ENCODE results near the gene IRF2BPL.
A peak's percentile ranks its signal among the peaks of the same experiment; 100 is the strongest.

Gene IRF2BPL

GRCh38 chr14:77027538-77028383 is 747 bp downstream of the IRF2BPL start:
- peaks cover 54% of the 10 kb centered on the region for H3K4me1 ChIP-seq (ENCODE audit: insufficient read depth, low read length, severe bottlenecking)
- no peaks in the 10 kb centered on the region for H3K9me2 ChIP-seq (ENCODE audit: low read depth, low read length)
- peak overlapping the region; percentile 74 for H3K4me2 ChIP-seq (ENCODE audit: low read length)
- no peaks in the 10 kb centered on the region for H3K9me3 ChIP-seq (ENCODE audit: low read length)
- no peak overlapping the region for H2AFZ ChIP-seq (ENCODE audit: low read length)
- TF ChIP-seq CTCF (IDR thresholded peaks at IDR 0.05; ENCODE audit: low read length), result no peak; the same call in 1 of the 2 replicates
- peak overlapping the region; percentile 84 for H3K9ac ChIP-seq (ENCODE audit: low read length)
- H4K20me1 ChIP-seq (ENCODE audit: insufficient read depth, low read length), result no peaks in the 10 kb centered on the region
- no peaks in the 10 kb centered on the region for H3K79me2 ChIP-seq (ENCODE audit: insufficient read depth, low read length)
- peaks cover 11% of the 10 kb centered on the region for H3F3A ChIP-seq (ENCODE audit: insufficient read depth, low read length)
- H3K4me3 ChIP-seq (ENCODE audit: low read depth, low read length, poor library complexity, severe bottlenecking), result peak overlapping the region; percentile 76
- no peaks in the 10 kb centered on the region for H3K27me3 ChIP-seq (ENCODE audit: insufficient read depth, low read length)
- peak overlapping the region; percentile 95 for H3K27ac ChIP-seq (ENCODE audit: low read depth, low read length, poor library complexity, severe bottlenecking)
- H3K36me3 ChIP-seq (ENCODE audit: insufficient read depth, low read length), result peaks cover 35% of the 10 kb centered on the region

DNA sequence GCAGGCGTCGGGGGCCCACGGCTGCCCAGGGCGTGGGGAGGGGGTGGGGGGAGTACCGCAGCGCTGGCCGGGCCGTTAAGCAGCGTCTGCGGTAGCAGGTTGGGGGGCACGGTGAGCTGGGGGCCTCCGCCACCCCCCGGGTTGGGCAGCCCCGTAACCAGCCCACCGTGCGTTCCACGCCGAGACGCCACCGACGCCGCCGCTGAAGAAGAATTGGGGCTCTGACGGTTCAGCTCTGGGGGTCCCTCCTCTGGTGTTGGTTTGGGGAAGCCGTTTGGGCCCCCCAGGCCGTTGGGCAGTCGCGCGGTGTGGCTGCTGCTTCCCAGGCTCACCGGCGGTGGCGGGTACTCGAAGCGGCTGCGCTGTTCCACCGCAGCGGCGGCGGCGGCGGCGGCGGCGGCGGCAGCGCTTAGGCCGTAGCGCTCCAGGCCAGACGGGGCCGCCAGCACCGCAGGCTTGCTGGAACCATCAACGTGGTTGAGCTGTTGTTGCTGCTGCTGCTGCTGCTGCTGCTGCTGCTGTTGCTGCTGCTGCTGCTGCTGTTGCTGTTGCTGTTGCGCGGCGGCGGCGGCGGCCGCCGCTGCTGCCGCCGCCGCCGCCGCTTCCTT is 1.5 kb downstream of the IRF2BPL start:
- H3K4me2 ChIP-seq (ENCODE audit: low read length), result peak overlapping the region; percentile 74
- peaks cover 47% of the 10 kb centered on the region for H3K4me1 ChIP-seq (ENCODE audit: insufficient read depth, low read length, severe bottlenecking)
- H3K79me2 ChIP-seq (ENCODE audit: insufficient read depth, low read length), result no peaks in the 10 kb centered on the region
- H3F3A ChIP-seq (ENCODE audit: insufficient read depth, low read length), result peaks cover 7% of the 10 kb centered on the region
- H3K36me3 ChIP-seq (ENCODE audit: insufficient read depth, low read length), result peaks cover 35% of the 10 kb centered on the region
- peak overlapping the region; percentile 84; the same call in 1 of the 2 replicates for H3K9ac ChIP-seq (ENCODE audit: low read length)
- H3K4me3 ChIP-seq (ENCODE audit: low read depth, low read length, poor library complexity, severe bottlenecking), result peak overlapping the region; percentile 76
- H3K9me2 ChIP-seq (ENCODE audit: low read depth, low read length), result no peaks in the 10 kb centered on the region
- no peaks in the 10 kb centered on the region for H3K9me3 ChIP-seq (ENCODE audit: low read length)
- no peak for TF ChIP-seq EZH2 (IDR thresholded peaks at IDR 0.05; ENCODE audit: borderline replicate concordance, low read length)
- TF ChIP-seq CTCF (IDR thresholded peaks at IDR 0.05; ENCODE audit: low read length), result 0 out of 2 replicates have a peak, but pooled peaks have one; percentile 9
- no peaks in the 10 kb centered on the region for H3K27me3 ChIP-seq (ENCODE audit: insufficient read depth, low read length)
- no peak overlapping the region for H3K27ac ChIP-seq (ENCODE audit: low read depth, low read length, poor library complexity, severe bottlenecking)
- H4K20me1 ChIP-seq (ENCODE audit: insufficient read depth, low read length), result no peaks in the 10 kb centered on the region
- H2AFZ ChIP-seq (ENCODE audit: low read length), result no peak overlapping the region

DNA sequence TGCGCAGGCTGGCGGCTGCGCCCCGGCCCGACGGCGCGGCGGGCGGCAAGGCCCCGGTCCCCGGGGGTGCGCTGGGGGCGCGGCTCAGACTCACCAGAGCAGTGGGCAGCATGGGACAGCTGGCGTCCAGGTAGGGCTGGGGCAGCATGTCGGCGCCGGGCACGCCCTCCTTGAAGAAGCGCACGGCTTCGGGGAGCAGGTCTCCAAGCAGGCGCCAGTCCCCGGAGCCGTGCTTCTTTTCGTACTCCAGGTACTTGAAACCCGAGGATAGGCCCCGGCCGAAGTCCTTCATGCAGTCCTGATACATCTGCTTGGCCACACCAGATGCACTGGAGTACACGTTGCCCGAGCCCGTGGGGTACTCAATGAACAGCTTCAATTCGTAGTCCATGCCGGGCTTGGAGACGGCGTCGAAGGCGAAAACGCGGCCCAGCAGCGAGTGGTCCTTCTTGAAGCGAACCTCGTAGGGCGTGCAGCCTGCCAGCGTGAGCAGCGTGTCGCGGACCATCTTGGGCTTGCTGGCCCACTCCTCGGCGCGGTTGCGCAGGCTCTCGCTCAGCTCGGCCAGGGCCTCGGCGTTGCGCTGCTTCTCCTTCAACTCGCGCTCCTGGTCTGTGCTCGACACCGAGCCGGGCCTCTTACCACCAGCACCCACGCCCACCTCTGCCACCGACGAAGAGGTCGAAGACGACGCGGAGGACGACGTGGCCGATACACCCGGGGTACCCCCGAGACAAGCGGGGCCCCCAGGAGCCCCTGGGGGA is 2.2 kb downstream of the IRF2BPL start:
- Histone ChIP-seq H3K4me1 (ENCODE audit: insufficient read depth, low read length, severe bottlenecking) (peaks cover 40% of the 10 kb centered on the region), H3K4me3 (ENCODE audit: low read depth, low read length, poor library complexity, severe bottlenecking) (peak overlapping the region; percentile 76), H3K9me3 (ENCODE audit: low read length) (no peaks in the 10 kb centered on the region), H3K36me3 (ENCODE audit: insufficient read depth, low read length) (peaks cover 35% of the 10 kb centered on the region), H4K20me1 (ENCODE audit: insufficient read depth, low read length) (no peaks in the 10 kb centered on the region), H2AFZ (ENCODE audit: low read length) (no peak overlapping the region), H3K9me2 (ENCODE audit: low read depth, low read length) (no peaks in the 10 kb centered on the region), H3K79me2 (ENCODE audit: insufficient read depth, low read length) (no peaks in the 10 kb centered on the region), H3K27ac (ENCODE audit: low read depth, low read length, poor library complexity, severe bottlenecking) (no peak overlapping the region), H3K9ac (ENCODE audit: low read length) (no peak overlapping the region), H3F3A (ENCODE audit: insufficient read depth, low read length) (peaks cover 3% of the 10 kb centered on the region; the same call in 1 of the 2 replicates), H3K27me3 (ENCODE audit: insufficient read depth, low read length) (no peaks in the 10 kb centered on the region), H3K4me2 (ENCODE audit: low read length) (peak overlapping the region; percentile 74; the same call in 1 of the 2 replicates)
- TF ChIP-seq CTCF (IDR thresholded peaks at IDR 0.05; ENCODE audit: low read length) (no peak), EZH2 (IDR thresholded peaks at IDR 0.05; ENCODE audit: borderline replicate concordance, low read length) (no peak)
